GM12865 (cell line): Measurements from ENCODE around the gene FUT8.

Experiments
- DNase-seq: peaks from one replicate; pipeline ENCODE4 v3.0.0; 2010; ENCODE audit warnings: low read depth
- H3K4me3 ChIP-seq: 2 replicates; pipeline ENCODE4 v1.5.1; 2011; ENCODE audit warnings: mild to moderate bottlenecking, low read depth, low read length, control low read depth
- CTCF ChIP-seq: IDR thresholded peaks from 2 replicates; pipeline ENCODE4 v1.5.1; 2011; ENCODE audit warnings: low read length, control low read depth, low read depth, inconsistent platforms; ENCODE audit not compliant: insufficient read depth; ENCODE audit errors: missing control alignments

Gene FUT8

DNA sequence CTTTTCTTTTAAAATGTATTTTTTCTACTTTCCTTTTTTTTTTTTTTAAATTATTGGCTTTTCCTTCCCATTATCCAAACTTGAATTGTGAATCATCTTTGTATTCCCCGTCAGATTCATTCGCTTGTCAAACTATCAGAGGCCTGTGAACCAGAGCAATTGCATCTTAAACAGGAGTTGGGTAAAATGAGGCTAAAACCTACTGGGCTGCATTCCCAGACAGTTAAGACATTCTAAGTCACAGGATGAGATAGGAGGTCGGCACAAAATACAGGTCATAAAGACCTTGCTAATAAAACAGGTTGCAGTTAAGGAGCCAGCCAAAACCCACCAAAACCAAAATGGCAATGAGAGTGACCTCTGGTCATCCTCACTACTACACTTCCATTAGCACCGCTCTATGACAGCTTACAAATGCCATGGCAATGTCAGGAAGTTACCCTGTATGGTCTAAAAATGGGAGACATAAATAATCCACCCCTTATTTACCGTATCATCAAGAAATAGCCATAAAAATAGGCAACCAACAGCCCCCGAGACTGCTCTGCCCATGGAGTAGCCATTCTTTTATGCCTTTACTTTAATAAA is 19.9 kb downstream of the FUT8 start:
- no peak for DNase-seq
- no peak for TF ChIP-seq CTCF
- H3K4me3 ChIP-seq: peak overlapping the region; percentile 39

DNA sequence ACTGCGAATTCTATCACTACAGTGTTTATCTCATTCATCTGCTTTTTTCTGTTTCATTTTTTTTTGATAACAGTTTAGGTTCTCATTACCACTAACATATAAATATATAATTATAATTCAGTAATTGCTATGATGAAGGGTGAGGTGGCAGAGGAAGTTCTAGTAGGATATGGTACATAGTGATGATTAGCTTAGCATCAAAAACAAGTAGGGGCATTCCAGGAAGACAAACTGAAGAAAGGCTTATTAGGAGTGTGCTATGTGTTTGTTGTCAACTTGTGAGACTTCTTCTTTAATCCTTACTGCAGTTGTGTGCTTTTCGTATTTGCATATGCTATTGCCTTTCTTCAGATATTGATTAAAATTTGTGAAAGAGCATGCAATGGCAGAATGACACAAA is 20.6 kb downstream of the FUT8 start:
- no peak for TF ChIP-seq CTCF
- peak; percentile 31 for DNase-seq
- peak overlapping the region; percentile 39 for H3K4me3 ChIP-seq

DNA sequence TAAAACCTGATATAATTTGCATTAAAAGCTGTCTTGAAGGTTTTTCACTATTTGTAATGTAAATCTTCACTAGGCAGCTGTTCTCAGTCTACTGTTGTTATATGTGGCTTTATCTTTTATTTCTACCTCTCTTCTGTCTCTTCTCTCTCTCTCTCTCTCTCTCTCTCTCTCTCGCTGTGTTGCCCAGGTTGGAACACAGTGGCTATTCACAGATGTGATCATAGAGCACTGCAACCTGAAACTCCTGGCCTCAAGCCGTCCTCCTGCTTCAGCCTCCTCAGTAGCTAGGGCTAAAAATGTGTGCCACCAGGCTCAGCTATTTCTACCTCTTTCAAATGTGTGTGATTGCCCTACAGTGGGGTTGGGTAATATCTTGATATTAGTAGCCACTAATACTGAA is 21.1 kb downstream of the FUT8 start:
- no peak for TF ChIP-seq CTCF
- no peak overlapping the region for H3K4me3 ChIP-seq
- peak; percentile 30 for DNase-seq

- no peak for TF ChIP-seq CTCF
- no peak overlapping the region for H3K4me3 ChIP-seq
- no peak for DNase-seq
These were observed 21.8 kb downstream of the FUT8 start for GRCh38 chr14:65434216-65434850.

GRCh38 chr14:65438266-65438933 is 25.9 kb downstream of the FUT8 start:
- no peak for DNase-seq
- TF ChIP-seq CTCF: no peak
- H3K4me3 ChIP-seq: no peak overlapping the region

DNA sequence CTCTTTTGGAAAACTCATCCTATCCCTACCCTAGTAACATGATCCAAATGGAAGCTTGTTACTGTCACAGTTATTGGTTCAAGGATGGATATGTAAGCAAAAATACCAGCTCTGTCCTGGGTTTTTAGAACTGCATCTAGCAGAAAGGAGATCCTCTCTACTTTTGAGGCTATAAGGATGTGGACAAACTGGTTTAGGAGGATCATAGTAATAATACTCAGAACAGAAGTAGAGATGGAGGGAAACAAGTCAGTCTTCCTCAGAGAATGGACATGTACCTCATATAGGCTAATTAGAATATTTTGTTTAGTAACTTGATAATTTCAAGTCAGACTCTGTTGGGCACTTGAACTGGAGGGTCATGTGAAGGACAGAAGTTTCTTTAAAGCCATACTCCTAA is 26.6 kb downstream of the FUT8 start:
- no peak for DNase-seq
- no peak overlapping the region for H3K4me3 ChIP-seq
- TF ChIP-seq CTCF: no peak
